Pancreas (tissue), 10 donors: ENCODE results near the gene RPL13. TPM values are rescaled to one million over a fixed set of nuclear protein-coding genes. Genes with fewer than 3 reads are reported as not detected.

Experiments used
- ATAC-seq, 4 donors: fragments of 200-7000 bp; cut with Tn5 transposase; one replicate each; pipeline versions ENCODE4 v1.8.0 to v1.9.1; 2020; ENCODE audit warnings: mild to moderate bottlenecking in 4 of 4, moderate library complexity in 4 of 4
- DNase-seq, 6 donors: peaks; one replicate each; pipeline ENCODE4 v3.0.0-alpha.2; 2020
- FAIRE-seq: peaks from 2 replicates; lab custom pipeline; 2012; peaks lifted over from hg19 to GRCh38; lab: Jason Lieb, UNC
- H3K27ac ChIP-seq, 4 donors: fragments of 200-600 bp; sonication (generic); 1 replicate in 3 of 4; 2 replicates in 1 of 4; pipeline versions ENCODE4 v1.5.0 to v1.8.0; 2020
- H3K27me3 ChIP-seq, 4 donors: fragments of 200-600 bp; one replicate each; pipeline ENCODE4 v1.8.0; 2021
- H3K36me3 ChIP-seq, 3 donors: fragments of 200-600 bp; sonication (generic) in 1 of 3; one replicate each; pipeline versions ENCODE4 v1.5.0 to v1.8.0; 2020 to 2021
- H3K4me1 ChIP-seq, 3 donors: fragments of 200-600 bp; one replicate each; pipeline ENCODE4 v1.8.0; 2021
- H3K4me3 ChIP-seq, 4 donors: fragments of 200-600 bp; sonication (generic) in 2 of 4; one replicate each; pipeline versions ENCODE4 v1.5.0 to v1.8.0; 2020 to 2021
- H3K9me3 ChIP-seq, 4 donors: fragments of 200-600 bp; one replicate each; pipeline ENCODE4 v1.8.0; 2021
- CTCF ChIP-seq, 4 donors: fragments of 200-600 bp; sonication (generic) in 3 of 4; IDR thresholded peaks; one replicate each; pipeline versions ENCODE4 v1.5.0 to v1.8.0; 2021; ENCODE audit warnings: antibody characterized with exemption in 4 of 4
- WGBS, 2 donors: extraction: QIAGEN DNeasy Blood & Tissue Kit; methylation state at CpG; one replicate each; pipeline ENCODE4 v1.1.7; 2013; 5-methylcytosine and 5-hydroxymethylcytosine counted together
- intact Hi-C, 3 donors: fragments of 100-400 bp; cut with DNase I; formaldehyde crosslinking; loops; one replicate each; pipeline versions ENCODE4 v1.11.1 to v1.14.2; 2022
- polyA plus RNA-seq, 2 donors: library from polyadenylated mRNA; stranded (reverse); fragments of 200-250 nt; gene quantifications; one replicate each; pipeline ENCODE4 v1.2.3, GENCODE V29; 2013
- total RNA-seq, 6 donors: library from RNA; stranded (reverse); fragmentation: NEBNext Ultra II Directional in 4 of 6; extraction: Animal tissue kit (Norgen Biotek cat#: 25700) in 4 of 6; gene quantifications; one replicate each; pipeline versions ENCODE4 v1.2.1 to v1.2.4, GENCODE V29; 2021 to 2023
- donor health status: healthy with polysubstance abuse.
- donor health status: DM: no; HTN: no; CAD: no; lungs with moderate emphysema.
- donor health status: DM: no; HTN: no; CAD: no.
- donor health status: control.
- donor health status: control.
- donor health status: Bipolar disorder and iron deficiency.
- donor health status: DM: yes; HTN: yes; CAD: no.
- donor health status: DM: no; HTN: no; CAD: no.
- donor health status: DM: no; HTN: no; CAD: no.
- donor health status: DM: yes; HTN: yes; CAD: no.

The RPL13 gene
- total and polyA plus RNA-seq, 8 donors = 1,297 to 6,500 (median 2,093) TPM

GRCh38 chr16:89546781-89547180, 13.7 kb upstream of the RPL13 start:
- WGBS, 2 donors = 90% methylated on average over 19 of the region's 19 CpGs
- no peak overlapping the region for H3K27ac ChIP-seq
- no peak for FAIRE-seq
- no peaks in the 10 kb centered on the region for H3K27me3 ChIP-seq
- no peak for DNase-seq
- H3K4me1 ChIP-seq = no peaks in the 10 kb centered on the region
- H3K36me3 ChIP-seq = peaks cover 0 to 27% (median 0%) of the 10 kb centered on the region in 3 donors
- no peak overlapping the region for H3K4me3 ChIP-seq
- ATAC-seq = no peak
- H3K9me3 ChIP-seq = no peaks in the 10 kb centered on the region
- intact Hi-C loops = no loop called here
- no peak for TF ChIP-seq CTCF (IDR thresholded peaks at IDR 0.05)

DNA sequence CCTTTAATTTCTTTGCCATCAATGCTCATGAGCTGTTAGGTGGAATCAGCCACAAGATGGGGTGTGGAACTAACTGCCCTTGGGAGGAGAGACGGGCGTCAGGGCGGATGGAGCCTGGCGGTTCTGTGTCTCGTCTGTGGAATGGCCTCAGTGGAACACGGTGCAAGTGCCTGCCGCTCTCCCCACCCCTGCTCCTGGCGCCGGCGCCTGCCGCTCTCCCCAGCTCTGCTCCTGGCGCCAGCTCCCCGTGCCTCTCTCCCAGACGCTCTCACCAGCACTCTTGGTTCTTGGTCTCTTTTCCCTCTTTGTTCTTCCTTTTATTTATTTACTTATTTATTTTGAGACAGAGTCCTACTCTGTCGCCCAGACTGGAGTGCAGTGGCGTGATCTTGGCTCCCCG, 13.2 kb upstream of the RPL13 start:
- H3K4me1 ChIP-seq = no peaks in the 10 kb centered on the region
- WGBS, 2 donors = 97 to 98% methylated on average over 17 of the region's 17 CpGs
- DNase-seq (no peak), ATAC-seq (no peak), FAIRE-seq (no peak)
- H3K9me3 ChIP-seq = no peaks in the 10 kb centered on the region
- no peak for TF ChIP-seq CTCF (IDR thresholded peaks at IDR 0.05)
- no peak overlapping the region for H3K4me3 ChIP-seq
- H3K36me3 ChIP-seq = peaks cover 0 to 27% (median 0%) of the 10 kb centered on the region in 3 donors
- intact Hi-C loops = no loop called here
- no peak overlapping the region for H3K27ac ChIP-seq
- H3K27me3 ChIP-seq = no peaks in the 10 kb centered on the region

DNA sequence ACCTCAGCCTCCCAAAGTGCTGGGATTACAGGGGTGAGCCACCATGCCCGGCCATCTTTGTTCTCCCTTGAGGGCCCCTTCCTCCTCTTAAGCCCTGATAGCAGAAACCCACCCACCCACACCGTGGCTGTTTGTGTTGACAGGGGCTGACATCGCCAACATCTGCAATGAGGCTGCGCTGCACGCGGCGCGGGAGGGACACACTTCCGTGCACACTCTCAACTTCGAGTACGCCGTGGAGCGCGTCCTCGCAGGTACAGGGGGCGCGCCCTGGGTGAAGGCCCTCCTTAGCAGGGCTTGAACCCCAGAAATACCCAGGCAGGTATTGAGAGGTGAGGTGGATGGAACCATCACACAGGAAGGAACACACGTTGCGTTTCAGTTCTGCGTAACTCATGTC, 12.6 kb upstream of the RPL13 start:
- H3K4me1 ChIP-seq = no peaks in the 10 kb centered on the region
- TF ChIP-seq CTCF (IDR thresholded peaks at IDR 0.05) = no peak
- ATAC-seq (no peak), DNase-seq (no peak), FAIRE-seq (no peak)
- H3K4me3 ChIP-seq = no peak overlapping the region
- peaks cover 0 to 27% (median 0%) of the 10 kb centered on the region in 3 donors for H3K36me3 ChIP-seq
- no peaks in the 10 kb centered on the region for H3K27me3 ChIP-seq
- intact Hi-C loops = no loop called here
- H3K27ac ChIP-seq = no peak overlapping the region
- 95 to 97% methylated on average over 20 of the region's 20 CpGs for WGBS, 2 donors
- no peaks in the 10 kb centered on the region for H3K9me3 ChIP-seq

GRCh38 chr16:89548344-89549006, 12.0 kb upstream of the RPL13 start:
- WGBS, 2 donors = 91% methylated on average over 28 of the region's 28 CpGs
- peaks cover 0 to 27% (median 0%) of the 10 kb centered on the region in 3 donors for H3K36me3 ChIP-seq

More at GRCh38 chr16:89548344-89549006, 12.0 kb upstream of the RPL13 start:
- no peaks in the 10 kb centered on the region for H3K9me3 ChIP-seq
- FAIRE-seq (no peak), DNase-seq (no peak), ATAC-seq (no peak)
- no peak overlapping the region for H3K27ac ChIP-seq
- TF ChIP-seq CTCF (IDR thresholded peaks at IDR 0.05) = no peak
- intact Hi-C loops = no loop called here
- H3K4me3 ChIP-seq = no peak overlapping the region
- no peaks in the 10 kb centered on the region for H3K4me1 ChIP-seq
- no peaks in the 10 kb centered on the region for H3K27me3 ChIP-seq
